ENCODE data around the gene ZEB2. TPM values are rescaled to one million over a fixed set of nuclear protein-coding genes. Genes with fewer than 3 reads are reported as not detected.

ZEB2 gene
- total and polyA plus RNA-seq, 10 of the 15 experiments (the other 5 are each of a cell fraction or from before 2014, with no cell fraction given), result 0.14 to 3.2 (median 0.84) TPM

- Histone ChIP-seq H3K4me3 (peak overlapping the region; percentile 61), H3K9me3 (replicated peaks; ENCODE audit: control insufficient read depth, insufficient read depth, low read length) (no peaks in the 10 kb centered on the region), H3K27me3 (replicated peaks in 1 of 2; ENCODE audit: control insufficient read depth in 2 of 2, insufficient read depth in 2 of 2, low read length in 1 of 2) (peaks cover 10 to 41% of the 10 kb centered on the region in 2 experiments), H3K27ac (ENCODE audit: control insufficient read depth, insufficient read depth) (no peak overlapping the region), H3K36me3 (ENCODE audit: control insufficient read depth in 2 of 2, insufficient read depth in 2 of 2, low read length in 1 of 2) (no peaks in the 10 kb centered on the region), H3K4me1 (ENCODE audit: control insufficient read depth, insufficient read depth, low read length) (peaks cover 18% of the 10 kb centered on the region; the same call in 1 of the 2 replicates), H3K9ac (ENCODE audit: control insufficient read depth, insufficient read depth, low read length) (no peak overlapping the region), H3K79me2 (ENCODE audit: control insufficient read depth, insufficient read depth, low read length) (no peaks in the 10 kb centered on the region), H3K4me2 (ENCODE audit: control insufficient read depth, insufficient read depth) (peak overlapping the region; percentile 93), H4K20me1 (ENCODE audit: control insufficient read depth, insufficient read depth) (0 out of 2 replicates have a peak, but pooled peaks cover 4% of the 10 kb centered on the region), H2AFZ (ENCODE audit: control insufficient read depth, low read depth, low read length) (no peak overlapping the region)
- intact Hi-C loops (cut with micrococcal nuclease; ENCODE audit: unreplicated experiment), result loop anchor here (10.0 kb wide), 1 partner anchor 351 kb away; no protein-coding TSS in a partner anchor
- DNase-seq (ENCODE audit: low read depth, low spot score) (no peak), FAIRE-seq (no peak), ATAC-seq (no peak)
- no TSS peak for BruUV-seq (replicated peaks)
- CTCF ChIA-PET, result no interaction called here
- SMC1A ChIA-PET (ENCODE audit: uncharacterized antibody, unreplicated experiment), result no interaction called here
- RAD21 ChIA-PET (ENCODE audit: unreplicated experiment), result no interaction called here
- WGBS (ENCODE audit: insufficient coverage, insufficient replicate concordance, low lambda C conversion rate, missing lambda C conversion rate), result 2% methylated on average over 37 of the region's 50 CpGs
- in situ Hi-C loops (cut with MboI), result no loop called here
- POLR2A ChIA-PET, result no interaction called here
- peak; percentile 68; the same call in 1 of the 2 replicates for TF ChIP-seq EZH2 (IDR thresholded peaks at IDR 0.05; ENCODE audit: borderline replicate concordance, control insufficient read depth, low read depth, low read length)
- no peak for TF ChIP-seq NBN (IDR thresholded peaks at IDR 0.05)
- TF ChIP-seq SUZ12 (IDR thresholded peaks at IDR 0.05; ENCODE audit: unreplicated experiment), result peak; percentile 41
- TF ChIP-seq IKZF1 (conservative IDR thresholded peaks at IDR 0.05), result 0 out of 2 replicates have a peak, but pooled peaks have one; percentile 12
- TF ChIP-seq TCF7 (IDR thresholded peaks at IDR 0.05; ENCODE audit: borderline replicate concordance), result no peak
- peak; percentile 29; the same call in 1 of the 2 replicates for TF ChIP-seq BMI1 (IDR thresholded peaks at IDR 0.05; ENCODE audit: borderline replicate concordance)
- peak; percentile 98 for TF ChIP-seq ZSCAN29 (IDR thresholded peaks at IDR 0.05)
- TF ChIP-seq RELB (IDR thresholded peaks at IDR 0.05; ENCODE audit: low read depth), result no peak
- no peak for TF ChIP-seq CREM (IDR thresholded peaks at IDR 0.05; ENCODE audit: low read depth)
- no peak for TF ChIP-seq SREBF1 (IDR thresholded peaks at IDR 0.05; ENCODE audit: low read length)
- no peak for TF ChIP-seq KLF5 (IDR thresholded peaks at IDR 0.05; ENCODE audit: partially characterized antibody)
- TF ChIP-seq PML (IDR thresholded peaks at IDR 0.05; ENCODE audit: low read length), result no peak
Measured at GRCh38 chr2:144515696-144516410, 4.1 kb downstream of the ZEB2 start.

All from GM12878 (cell line).